GM10266 (cell line): Measurements from ENCODE around the gene TMEM229A.

Experiments used
- DNase-seq: peaks from one replicate; pipeline ENCODE4 v3.0.0; 2012; ENCODE audit errors: extremely low spot score
- CTCF ChIP-seq: IDR thresholded peaks from 2 replicates; pipeline ENCODE4 v1.5.1; 2012; ENCODE audit warnings: mild to moderate bottlenecking, low read depth; ENCODE audit not compliant: control insufficient read depth, insufficient read depth; ENCODE audit errors: missing control alignments

The TMEM229A gene

GRCh38 chr7:123996327-123996625 is 36.6 kb downstream of the TMEM229A start:
- no peak for TF ChIP-seq CTCF
- DNase-seq: no peak

DNA sequence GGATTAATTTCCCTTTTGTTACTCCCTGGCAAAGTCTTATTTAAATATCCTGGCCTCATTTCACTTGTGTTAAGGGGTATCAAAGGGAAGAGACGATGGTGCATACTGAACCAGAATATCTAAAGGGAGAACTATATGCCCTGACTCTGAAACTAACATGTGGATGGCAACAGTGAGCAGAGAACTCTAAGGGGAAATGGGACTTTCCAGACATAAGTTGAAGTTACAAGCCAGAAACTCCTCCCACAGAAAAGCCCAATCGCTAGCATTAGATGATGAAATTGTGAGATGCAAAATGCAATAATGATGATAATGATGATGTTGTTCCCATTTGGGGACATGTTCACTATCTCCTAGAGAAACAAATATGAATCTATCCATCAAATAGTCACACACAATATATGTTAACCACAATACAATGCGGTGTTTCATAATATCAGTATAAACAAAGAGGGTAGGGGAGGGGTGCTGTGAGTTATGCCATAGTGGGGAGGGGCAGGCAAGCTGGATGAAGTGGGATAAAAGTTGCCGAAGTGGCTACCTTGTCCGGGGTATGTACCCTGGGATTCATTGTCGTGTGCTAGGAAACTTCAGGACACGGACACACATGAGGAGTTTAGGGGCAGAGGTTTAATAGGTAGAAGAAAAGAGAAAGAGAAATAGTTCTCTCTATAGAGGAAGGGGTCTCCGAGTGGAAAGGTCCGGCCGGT is 37.1 kb downstream of the TMEM229A start:
- no peak for TF ChIP-seq CTCF
- no peak for DNase-seq

DNA sequence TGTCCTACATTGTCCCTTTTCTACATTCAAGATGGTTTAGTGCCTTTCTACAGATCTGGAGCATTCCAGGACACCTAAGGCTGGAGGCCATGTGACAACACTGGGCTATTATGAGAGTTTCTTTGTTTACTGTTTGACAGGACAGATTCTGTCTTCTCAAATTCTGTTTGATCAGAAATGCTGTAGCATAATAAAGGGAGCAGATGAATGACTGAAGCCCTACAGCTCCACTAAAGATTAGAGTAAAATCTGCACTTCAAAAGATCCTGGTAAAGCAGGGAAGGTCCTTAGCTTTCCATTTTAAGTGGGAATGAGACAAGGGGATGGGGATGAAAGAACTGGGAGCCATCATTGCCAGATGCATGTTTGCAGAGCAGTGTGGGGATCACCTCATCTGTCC is 38.4 kb downstream of the TMEM229A start:
- no peak for TF ChIP-seq CTCF
- no peak for DNase-seq

DNA sequence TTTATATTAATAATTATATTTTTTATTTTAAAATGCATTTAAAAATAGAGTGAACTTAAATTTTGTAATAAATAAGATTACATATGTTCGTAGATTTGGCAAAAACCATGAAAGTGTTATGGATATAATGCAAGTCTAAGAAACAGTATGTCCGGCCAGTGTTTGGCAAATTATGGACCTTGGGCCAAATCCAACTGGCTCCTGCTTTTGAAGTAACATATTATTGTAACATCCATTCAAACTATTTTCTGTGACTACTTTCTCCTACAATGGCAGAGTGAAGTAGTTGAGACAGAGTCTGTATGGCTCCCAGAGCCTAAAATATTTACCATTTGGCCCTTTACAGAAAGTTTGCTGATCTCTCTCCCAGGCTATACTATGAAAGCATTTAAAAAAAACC is 38.9 kb downstream of the TMEM229A start:
- no peak for TF ChIP-seq CTCF
- DNase-seq: no peak

- TF ChIP-seq CTCF: no peak
- DNase-seq: no peak
Measured at GRCh38 chr7:123992913-123993518, 39.9 kb downstream of the TMEM229A start.

GRCh38 chr7:123987445-123987844 is 45.4 kb downstream of the TMEM229A start:
- no peak for DNase-seq
- TF ChIP-seq CTCF: no peak
